GM18505 (cell line): ENCODE measurements around the gene CPE.
"Not testable (repeated sequence)": the region's sequence is repeated elsewhere in the genome, so short reads cannot be mapped to it uniquely, and the experiment has no call there.

Source experiments
- ATAC-seq: cut with Tn5 transposase; IDR thresholded peaks from one replicate; pipeline ENCODE4 v1.9.1; 2021; ENCODE audit not compliant: unreplicated experiment
- POLR2A ChIP-seq: IDR thresholded peaks from 4 replicates; pipeline ENCODE4 v1.6.1; 2011; ENCODE audit warnings: borderline replicate concordance; ENCODE audit not compliant: insufficient read depth, insufficient read length; ENCODE audit errors: extremely low read depth

The CPE gene

GRCh38 chr4:165475706-165476070 is 96.9 kb downstream of the CPE start:
- no peak for TF ChIP-seq POLR2A
- ATAC-seq: no peak

DNA sequence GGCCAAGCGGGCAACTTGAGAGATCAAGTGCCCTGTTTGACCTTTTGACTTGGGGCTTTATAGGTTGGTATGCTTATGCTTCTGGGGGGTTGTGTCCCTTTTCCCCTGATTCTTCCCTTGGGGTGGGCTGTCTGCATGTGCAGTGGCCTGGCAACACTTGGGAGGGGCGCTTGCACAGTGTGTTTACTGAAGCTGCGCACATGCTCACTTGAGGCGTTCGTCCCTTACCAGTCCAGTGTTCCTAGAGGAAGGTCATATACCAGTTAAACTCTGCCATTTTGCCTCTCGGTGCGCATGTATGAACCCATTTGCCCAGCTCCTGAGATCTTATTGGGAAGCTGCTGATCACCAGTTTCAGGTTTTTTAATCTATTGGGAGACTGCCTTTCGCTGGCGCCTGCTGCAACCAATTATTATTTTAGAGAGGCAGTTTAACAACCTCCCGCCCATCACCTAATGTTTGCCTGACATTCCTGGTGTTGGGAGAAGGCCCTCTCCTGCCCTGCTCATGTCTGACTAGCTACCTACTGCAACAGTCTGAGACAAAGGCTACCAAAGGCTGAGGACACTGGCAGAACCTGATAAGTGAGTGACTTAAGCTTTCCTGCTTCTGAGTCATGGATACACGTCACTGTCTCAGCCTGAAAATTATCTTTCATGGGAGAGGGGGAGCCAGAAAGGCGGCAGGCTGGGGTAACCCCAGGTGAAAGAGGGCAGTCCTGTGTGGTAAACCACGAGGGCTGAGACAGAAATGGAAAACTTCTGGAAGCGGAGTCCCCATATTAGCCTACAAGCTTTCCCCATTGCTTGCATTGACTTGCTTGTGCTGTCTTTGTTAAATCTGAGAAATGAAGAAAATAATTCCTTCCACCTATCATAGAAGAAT is 97.6 kb downstream of the CPE start:
- ATAC-seq: no peak
- no peak for TF ChIP-seq POLR2A

- TF ChIP-seq POLR2A: no peak
- no peak for ATAC-seq
Measured at GRCh38 chr4:165477799-165478198, 99.0 kb downstream of the CPE start.

DNA sequence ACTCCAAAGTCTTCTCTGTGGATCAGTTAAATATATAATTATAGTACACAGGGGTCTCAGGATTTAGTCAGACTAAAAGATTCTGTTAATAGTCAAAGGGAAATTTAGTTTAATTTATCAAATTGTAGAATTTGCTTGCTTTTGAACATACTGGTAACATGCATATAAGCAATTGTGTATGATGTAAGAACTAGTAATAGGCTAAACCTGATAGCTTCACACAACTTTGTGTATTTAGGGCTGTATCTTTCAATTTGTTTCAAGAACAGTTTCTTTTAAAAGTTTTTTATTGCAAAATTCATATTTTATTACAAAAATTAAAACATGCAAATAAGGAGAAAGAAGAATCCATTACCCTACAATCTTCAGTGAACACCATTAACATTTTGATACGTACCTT is 99.5 kb downstream of the CPE start:
- TF ChIP-seq POLR2A: no peak
- no peak for ATAC-seq

GRCh38 chr4:165481053-165481835 is 102.4 kb downstream of the CPE start:
- ATAC-seq: no peak
- TF ChIP-seq POLR2A: no peak

GRCh38 chr4:165489786-165490185 is 111.0 kb downstream of the CPE start:
- ATAC-seq: no peak
- TF ChIP-seq POLR2A: no peak

GRCh38 chr4:165492583-165492982 is 113.8 kb downstream of the CPE start:
- not testable (repeated sequence) for ATAC-seq

GRCh38 chr4:165493359-165493758 is 114.6 kb downstream of the CPE start:
- ATAC-seq: peak; percentile 97
- no peak for TF ChIP-seq POLR2A

GRCh38 chr4:165502916-165503907 is 124.4 kb downstream of the CPE start:
- peak; percentile 74 for ATAC-seq
- no peak for TF ChIP-seq POLR2A

GRCh38 chr4:165504184-165504583 is 125.4 kb downstream of the CPE start:
- no peak for TF ChIP-seq POLR2A

GRCh38 chr4:165505958-165506837 is 127.4 kb downstream of the CPE start:
- no peak for ATAC-seq
- TF ChIP-seq POLR2A: no peak

More at GRCh38 chr4:165504184-165504583, 125.4 kb downstream of the CPE start:
- ATAC-seq: no peak

GRCh38 chr4:165506849-165507248 is 128.0 kb downstream of the CPE start:
- ATAC-seq: no peak
- no peak for TF ChIP-seq POLR2A
